NCI-H524 treated with DMSO at 0.1 percent for 48 hours (cell line): ENCODE results near the gene SEC11A.

Experiments
- DNase-seq: peaks from one replicate; lab custom pipeline; 2025; lab: John Stamatoyannopoulos, UW

The SEC11A gene

GRCh38 chr15:84681831-84682230 lies 34.1 kb downstream of the SEC11A start:
- no peak for DNase-seq

- no peak for DNase-seq
Measured at GRCh38 chr15:84671211-84671610, 44.7 kb downstream of the SEC11A start.

GRCh38 chr15:84669726-84670125 lies 46.2 kb downstream of the SEC11A start:
- no peak for DNase-seq

- no peak for DNase-seq
Measured at GRCh38 chr15:84668221-84668982, 47.5 kb downstream of the SEC11A start.

GRCh38 chr15:84666373-84666772 lies 49.6 kb downstream of the SEC11A start:
- no peak for DNase-seq

- DNase-seq, result no peak
Measured at GRCh38 chr15:84661001-84661400, 54.9 kb downstream of the SEC11A start.

GRCh38 chr15:84659904-84660781 lies 55.8 kb downstream of the SEC11A start:
- peak; percentile 21 for DNase-seq

- no peak for DNase-seq
Measured at GRCh38 chr15:84658788-84659411, 57.0 kb downstream of the SEC11A start.

GRCh38 chr15:84658080-84658787 lies 57.7 kb downstream of the SEC11A start, which contains the start of gene NMB:
Gene NMB, minus strand, starts transcription at chr15:84658199. Its CDS starts 47 bp downstream, at chr15:84658152.
- DNase-seq, result peak; percentile 73

GRCh38 chr15:84657748-84658079 lies 58.2 kb downstream of the SEC11A start:
- DNase-seq, result no peak

- DNase-seq, result no peak
Measured at GRCh38 chr15:84656972-84657371, 59.0 kb downstream of the SEC11A start.

GRCh38 chr15:84654689-84655453 lies 61.1 kb downstream of the SEC11A start:
- peak; percentile 64 for DNase-seq

GRCh38 chr15:84653910-84654688 lies 61.8 kb downstream of the SEC11A start, which contains the start of gene WDR73:
Gene WDR73, minus strand, starts transcription at chr15:84654283. Its CDS starts 9 bp downstream, at chr15:84654274.
- DNase-seq, result peak; percentile 73

- DNase-seq, result no peak
Measured at GRCh38 chr15:84653584-84653909, 62.4 kb downstream of the SEC11A start.

- no peak for DNase-seq
Measured at GRCh38 chr15:84649706-84650105, 66.2 kb downstream of the SEC11A start.

GRCh38 chr15:84648539-84648938 lies 67.4 kb downstream of the SEC11A start:
- no peak for DNase-seq

- no peak for DNase-seq
Measured at GRCh38 chr15:84647726-84648125, 68.2 kb downstream of the SEC11A start.

- no peak for DNase-seq
Measured at GRCh38 chr15:84645997-84646396, 69.9 kb downstream of the SEC11A start.

GRCh38 chr15:84645496-84645895 lies 70.4 kb downstream of the SEC11A start:
- DNase-seq, result no peak

- no peak for DNase-seq
Measured at GRCh38 chr15:84643838-84644237, 72.1 kb downstream of the SEC11A start.
